Measurements from ENCODE around the gene PRSS38. TPM values are rescaled to one million over a fixed set of nuclear protein-coding genes. Genes with fewer than 3 reads are reported as not detected.
A peak's percentile ranks its signal among the peaks of the same experiment; 100 is the strongest.

The PRSS38 gene
- total RNA-seq, 2 donors from 2014 or later, result not detected

- H3K27ac ChIP-seq (ENCODE audit: low read depth, low read length), result no peak overlapping the region
- Mint-ChIP-seq H3K4me1 (peaks cover 3% of the 10 kb centered on the region), H3K4me3 (no peak overlapping the region), H3K9me3 (no peaks in the 10 kb centered on the region), H3K36me3 (ENCODE audit: low read depth) (no peaks in the 10 kb centered on the region), H3K27me3 (ENCODE audit: insufficient read depth) (peaks cover 25% of the 10 kb centered on the region), H3K27ac (no peak overlapping the region)
- TF ChIP-seq CTCF (conservative IDR thresholded peaks at IDR 0.05), result peak; percentile 52
- DNase-seq, result peak; percentile 60
- H3K4me1 ChIP-seq (ENCODE audit: control insufficient read depth, insufficient read depth, low read length), result peaks cover 8% of the 10 kb centered on the region
- no peaks in the 10 kb centered on the region for H3K9me3 ChIP-seq (ENCODE audit: control insufficient read depth, low read length)
- WGBS, 2 experiments (ENCODE audit: insufficient coverage in 1 of 2, insufficient read length in 1 of 2), result 82 to 90% methylated on average over 8 to 19 of the region's 19 CpGs
- no peaks in the 10 kb centered on the region for H3K36me3 ChIP-seq (ENCODE audit: control insufficient read depth, insufficient read depth, low read length)
- no peak overlapping the region for H3K9ac ChIP-seq (ENCODE audit: extremely low read depth, low read length, poor library complexity, severe bottlenecking)
- no peak overlapping the region for H3K4me3 ChIP-seq (ENCODE audit: low read length)
- peaks cover 25% of the 10 kb centered on the region for H3K27me3 ChIP-seq (ENCODE audit: control insufficient read depth, insufficient read depth, low read length, poor library complexity, severe bottlenecking)
Observed at GRCh38 chr1:227792216-227793078, 23.0 kb upstream of the PRSS38 start.

- no peak for TF ChIP-seq CTCF (conservative IDR thresholded peaks at IDR 0.05)
- H3K4me1 ChIP-seq (ENCODE audit: control insufficient read depth, insufficient read depth, low read length), result peaks cover 8% of the 10 kb centered on the region
- peaks cover 21% of the 10 kb centered on the region for H3K27me3 ChIP-seq (ENCODE audit: control insufficient read depth, insufficient read depth, low read length, poor library complexity, severe bottlenecking)
- 85 to 92% methylated on average over 2 to 10 of the region's 10 CpGs for WGBS, 2 experiments (ENCODE audit: insufficient coverage in 1 of 2, insufficient read length in 1 of 2)
- Mint-ChIP-seq H3K4me3 (no peak overlapping the region), H3K27ac (peak overlapping the region; percentile 44), H3K4me1 (peaks cover 2% of the 10 kb centered on the region), H3K9me3 (no peaks in the 10 kb centered on the region), H3K27me3 (ENCODE audit: insufficient read depth) (peaks cover 21% of the 10 kb centered on the region), H3K36me3 (ENCODE audit: low read depth) (no peaks in the 10 kb centered on the region)
- DNase-seq, result no peak
- H3K9me3 ChIP-seq (ENCODE audit: control insufficient read depth, low read length), result no peaks in the 10 kb centered on the region
- no peak overlapping the region for H3K4me3 ChIP-seq (ENCODE audit: low read length)
- H3K9ac ChIP-seq (ENCODE audit: extremely low read depth, low read length, poor library complexity, severe bottlenecking), result no peak overlapping the region
- no peaks in the 10 kb centered on the region for H3K36me3 ChIP-seq (ENCODE audit: control insufficient read depth, insufficient read depth, low read length)
- no peak overlapping the region for H3K27ac ChIP-seq (ENCODE audit: low read depth, low read length)
Observed at GRCh38 chr1:227793079-227793947, 22.2 kb upstream of the PRSS38 start.

GRCh38 chr1:227793948-227794816 is 21.3 kb upstream of the PRSS38 start:
- Mint-ChIP-seq H3K9me3 (no peaks in the 10 kb centered on the region), H3K36me3 (ENCODE audit: low read depth) (no peaks in the 10 kb centered on the region), H3K4me3 (no peak overlapping the region), H3K27me3 (ENCODE audit: insufficient read depth) (peaks cover 19% of the 10 kb centered on the region), H3K27ac (peak overlapping the region; percentile 26), H3K4me1 (peaks cover 2% of the 10 kb centered on the region)
- 40 to 73% methylated on average over 5 to 12 of the region's 12 CpGs for WGBS, 2 experiments (ENCODE audit: insufficient coverage in 1 of 2, insufficient read length in 1 of 2)
- peaks cover 12% of the 10 kb centered on the region for H3K27me3 ChIP-seq (ENCODE audit: control insufficient read depth, insufficient read depth, low read length, poor library complexity, severe bottlenecking)
- no peak for TF ChIP-seq CTCF (conservative IDR thresholded peaks at IDR 0.05)
- no peaks in the 10 kb centered on the region for H3K36me3 ChIP-seq (ENCODE audit: control insufficient read depth, insufficient read depth, low read length)
- no peak overlapping the region for H3K4me3 ChIP-seq (ENCODE audit: low read length)
- peak; percentile 88 for DNase-seq
- no peaks in the 10 kb centered on the region for H3K9me3 ChIP-seq (ENCODE audit: control insufficient read depth, low read length)
- H3K4me1 ChIP-seq (ENCODE audit: control insufficient read depth, insufficient read depth, low read length), result peaks cover 8% of the 10 kb centered on the region
- H3K27ac ChIP-seq (ENCODE audit: low read depth, low read length), result no peak overlapping the region
- H3K9ac ChIP-seq (ENCODE audit: extremely low read depth, low read length, poor library complexity, severe bottlenecking), result no peak overlapping the region
